ENCODE measurements around the gene ALAS1. TPM values are rescaled to one million over a fixed set of nuclear protein-coding genes. Genes with fewer than 3 reads are reported as not detected.

Gene ALAS1
- total and polyA plus RNA-seq, 9 of the 15 experiments (the other 6 are each of a cell fraction or from before 2014, with no cell fraction given), result 21.4 to 49.5 (median 34.4) TPM

- BruUV-seq (replicated peaks), result no TSS peak
- no peak for DNase-seq (ENCODE audit: extremely low read depth in 1 of 4, low spot score in 3 of 4)
- CTCF ChIA-PET (ENCODE audit: low intra/inter-chr PET ratio), result no interaction called here
- Histone ChIP-seq H3K27me3 (ENCODE audit: control insufficient read depth in 2 of 2, insufficient read depth in 2 of 2, low read length in 2 of 2) (no peaks in the 10 kb centered on the region), H3K9me1 (ENCODE audit: control insufficient read depth, insufficient read depth, low read length) (no peaks in the 10 kb centered on the region), H3K9ac (ENCODE audit: insufficient read depth in 1 of 2, low read depth in 2 of 2, low read length in 2 of 2) (0 out of 4 replicates have a peak overlapping the region, but pooled peaks of 1 of the 2 experiments have one; percentile 9), H3K27ac (ENCODE audit: extremely low read depth, low read depth, low read length) (no peak overlapping the region), H3K9me3 (replicated peaks; ENCODE audit: control insufficient read depth, insufficient read depth, low read depth, low read length) (no peaks in the 10 kb centered on the region), H3K36me3 (ENCODE audit: control insufficient read depth, insufficient read depth, low read length) (no peaks in the 10 kb centered on the region), H3K79me2 (ENCODE audit: control insufficient read depth, insufficient read depth, low read length) (no peaks in the 10 kb centered on the region), H3K4me2 (ENCODE audit: insufficient read depth, low read length) (no peak overlapping the region), H3K4me1 (replicated peaks in 1 of 2; ENCODE audit: control insufficient read depth in 2 of 2, insufficient read depth in 2 of 2, low read length in 2 of 2) (peaks cover 11 to 57% of the 10 kb centered on the region in 2 experiments), H3K4me3 (no peak overlapping the region), H4K20me1 (replicated peaks; ENCODE audit: control insufficient read depth, insufficient read depth, low read length) (no peaks in the 10 kb centered on the region), H2AFZ (ENCODE audit: low read depth, low read length) (no peak overlapping the region)
- FAIRE-seq, result no peak
- no peak for ATAC-seq
- in situ Hi-C loops (cut with MboI), result no loop called here
- intact Hi-C loops (cut with micrococcal nuclease), result loop anchor here (5.0 kb wide), 3 partner anchors 164 to 224 kb away; partner anchors contain the start of gene SEMA3G
- 46% methylated on average over 22 of the region's 32 CpGs for WGBS (ENCODE audit: insufficient coverage, low coverage, missing lambda C conversion rate)
- no peak for TF ChIP-seq CHCHD3 (CRISPR knock-in tag; IDR thresholded peaks at IDR 0.05)
- POLR2A ChIA-PET, result interaction anchor here (0.6 to 0.7 kb wide), 3 partner anchors 250 to 271 kb away, joined by 3 to 4 read pairs (median 3); no protein-coding TSS in a partner anchor
These were observed 25.8 kb downstream of the ALAS1 start for GRCh38 chr3:52223449-52224408.

- TF ChIP-seq KLF16 (IDR thresholded peaks at IDR 0.05) (0 out of 2 replicates have a peak, but pooled peaks have one; percentile 9), ZNF830 (CRISPR knock-in tag; IDR thresholded peaks at IDR 0.05) (no peak)
- BruUV-seq (replicated peaks), result no TSS peak
- ChIA-PET POLR2A (interaction anchor here (0.6 to 1.4 kb wide), 6 partner anchors 9 to 81 kb away, joined by 3 to 4 read pairs (median 3); partner anchors contain the start of genes PPM1M, TWF2 and WDR82), CTCF (ENCODE audit: low intra/inter-chr PET ratio) (no interaction called here)
- Histone ChIP-seq H4K20me1 (replicated peaks; ENCODE audit: control insufficient read depth, insufficient read depth, low read length) (no peaks in the 10 kb centered on the region), H3K4me3 (no peak within 1 kb of the TSS), H3K4me2 (ENCODE audit: insufficient read depth, low read length) (no peak within 1 kb of the TSS), H3K9me1 (ENCODE audit: control insufficient read depth, insufficient read depth, low read length) (no peaks in the 10 kb centered on the region), H3K27ac (ENCODE audit: extremely low read depth, low read depth, low read length) (no peak within 1 kb of the TSS), H3K9me3 (replicated peaks; ENCODE audit: control insufficient read depth, insufficient read depth, low read depth, low read length) (no peaks in the 10 kb centered on the region), H3K36me3 (ENCODE audit: control insufficient read depth, insufficient read depth, low read length) (peaks cover 18% of the 10 kb centered on the region; the same call in 2 of the 3 replicates), H3K4me1 (replicated peaks in 1 of 2; ENCODE audit: control insufficient read depth in 2 of 2, insufficient read depth in 2 of 2, low read length in 2 of 2) (peaks cover 4 to 52% of the 10 kb centered on the region in 2 experiments; a peak in 3 of 5 replicates), H3K27me3 (ENCODE audit: control insufficient read depth in 2 of 2, insufficient read depth in 2 of 2, low read length in 2 of 2) (no peaks in the 10 kb centered on the region), H3K79me2 (ENCODE audit: control insufficient read depth, insufficient read depth, low read length) (no peaks in the 10 kb centered on the region), H2AFZ (ENCODE audit: low read depth, low read length) (no peak within 1 kb of the TSS), H3K9ac (ENCODE audit: insufficient read depth in 1 of 2, low read depth in 2 of 2, low read length in 2 of 2) (peak within 1 kb of the TSS in 1 of 2 experiments; percentile 68; a peak in 2 of 4 replicates)
- intact Hi-C loops (cut with micrococcal nuclease), result no loop called here
- FAIRE-seq, result no peak
- peak; percentile 20; the same call in 2 of the 3 replicates for ATAC-seq
- 30% methylated on average over 7 of the region's 9 CpGs for WGBS (ENCODE audit: insufficient coverage, low coverage, missing lambda C conversion rate)
- in situ Hi-C loops (cut with MboI), result no loop called here
- no peak for DNase-seq (ENCODE audit: extremely low read depth in 1 of 4, low spot score in 3 of 4)
These were observed 27.7 kb downstream of the ALAS1 start, which contains the start of gene TLR9 for GRCh38 chr3:52225452-52226228. Gene TLR9, minus strand, starts transcription at chr3:52225645. Its CDS starts 116 bp downstream, at chr3:52225529.

All from K562 (cell line).